Fibroblast of skin of left biceps (primary cell): ENCODE data around the gene PABPC4L.
"Not testable (repeated sequence)": the region's sequence is repeated elsewhere in the genome, so short reads cannot be mapped to it uniquely, and the experiment has no call there.

Source experiments
- DNase-seq, 2 experiments: peaks; one replicate each; pipeline ENCODE4 v3.0.0-alpha.2; 2013; ENCODE audit warnings: low read depth in 2 of 2

The PABPC4L gene

GRCh38 chr4:134201216-134202161, at the start of gene PABPC4L:
PABPC4L (minus strand) TSS chr4:134201789; CDS start chr4:134201019, 770 bp downstream.
- peak; percentile 36 to 44 for DNase-seq

GRCh38 chr4:134251322-134251721, 49.7 kb upstream of the PABPC4L start:
- no peak for DNase-seq

GRCh38 chr4:134243742-134244713, 42.4 kb upstream of the PABPC4L start:
- no peak for DNase-seq

GRCh38 chr4:134219043-134219442, 17.5 kb upstream of the PABPC4L start:
- no peak for DNase-seq

GRCh38 chr4:134216411-134216810, 14.8 kb upstream of the PABPC4L start:
- DNase-seq, result peak; percentile 39 to 40

GRCh38 chr4:134215620-134216344, 14.2 kb upstream of the PABPC4L start:
- no peak for DNase-seq

GRCh38 chr4:134207955-134208354, 6.4 kb upstream of the PABPC4L start:
- DNase-seq, result not testable (repeated sequence)

- no peak for DNase-seq
Measured at GRCh38 chr4:134202166-134202956, 772 bp upstream of the PABPC4L start.

GRCh38 chr4:134200811-134201215, 776 bp downstream of the PABPC4L start:
- DNase-seq, result no peak

GRCh38 chr4:134189949-134190348, 11.6 kb downstream of the PABPC4L start:
- no peak for DNase-seq

GRCh38 chr4:134189480-134189879, 12.1 kb downstream of the PABPC4L start:
- no peak for DNase-seq

- DNase-seq, result no peak
Measured at GRCh38 chr4:134178706-134179105, 22.9 kb downstream of the PABPC4L start.

- no peak for DNase-seq
Measured at GRCh38 chr4:134174271-134174670, 27.3 kb downstream of the PABPC4L start.

GRCh38 chr4:134160211-134160610, 41.4 kb downstream of the PABPC4L start:
- no peak for DNase-seq

GRCh38 chr4:134154097-134154496, 47.5 kb downstream of the PABPC4L start:
- DNase-seq, result no peak

GRCh38 chr4:134147941-134148340, 53.6 kb downstream of the PABPC4L start:
- DNase-seq, result no peak
